Measurements from ENCODE around the gene HOXB7.
A peak's percentile ranks its signal among the peaks of the same experiment; 100 is the strongest.

HOXB7 gene

GRCh38 chr17:48623583-48623982 is 12.8 kb upstream of the HOXB7 start:
- DNase-seq (ENCODE audit: low read depth in 2 of 2) = no peak

GRCh38 chr17:48622857-48623256 is 12.0 kb upstream of the HOXB7 start:
- no peak for DNase-seq (ENCODE audit: low read depth in 2 of 2)

GRCh38 chr17:48621410-48622392 is 10.9 kb upstream of the HOXB7 start:
- DNase-seq (ENCODE audit: low read depth in 2 of 2) = no peak

GRCh38 chr17:48620461-48621139 is 9.8 kb upstream of the HOXB7 start:
- DNase-seq (ENCODE audit: low read depth in 2 of 2) = no peak

- DNase-seq (ENCODE audit: low read depth in 2 of 2) = no peak
Observed at GRCh38 chr17:48619826-48620449, 9.1 kb upstream of the HOXB7 start.

- peak in 1 of 2 experiments; percentile 61 for DNase-seq (ENCODE audit: low read depth in 2 of 2)
Observed at GRCh38 chr17:48618256-48618896, 7.6 kb upstream of the HOXB7 start.

- no peak for DNase-seq (ENCODE audit: low read depth in 2 of 2)
Observed at GRCh38 chr17:48617471-48618255, 6.8 kb upstream of the HOXB7 start.

- no peak for DNase-seq (ENCODE audit: low read depth in 2 of 2)
Observed at GRCh38 chr17:48616717-48617470, 6.1 kb upstream of the HOXB7 start.

- DNase-seq (ENCODE audit: low read depth in 2 of 2) = no peak
Observed at GRCh38 chr17:48615963-48616716, 5.3 kb upstream of the HOXB7 start.

GRCh38 chr17:48615047-48615962 is 4.5 kb upstream of the HOXB7 start, which contains the start of gene HOXB8:
HOXB8 (minus strand) TSS chr17:48615292; CDS start chr17:48614704, 588 bp downstream.
- DNase-seq (ENCODE audit: low read depth in 2 of 2) = no peak

- no peak for DNase-seq (ENCODE audit: low read depth in 2 of 2)
Observed at GRCh38 chr17:48613862-48614694, 3.3 kb upstream of the HOXB7 start.

GRCh38 chr17:48612854-48613691 is 2.3 kb upstream of the HOXB7 start:
- DNase-seq (ENCODE audit: low read depth in 2 of 2) = no peak

- no peak for DNase-seq (ENCODE audit: low read depth in 2 of 2)
Observed at GRCh38 chr17:48612456-48612853, 1.6 kb upstream of the HOXB7 start.

- no peak for DNase-seq (ENCODE audit: low read depth in 2 of 2)
Observed at GRCh38 chr17:48611681-48612455, 1.1 kb upstream of the HOXB7 start.

GRCh38 chr17:48611213-48611612 is 396 bp upstream of the HOXB7 start:
- DNase-seq (ENCODE audit: low read depth in 2 of 2) = no peak

GRCh38 chr17:48609759-48610281 is 997 bp downstream of the HOXB7 start:
- no peak for DNase-seq (ENCODE audit: low read depth in 2 of 2)

Data from fibroblast of skin of left quadriceps (primary cell).